HCT116 (cell line): Measurements from ENCODE around the gene CEP131. TPM values are rescaled to one million over a fixed set of nuclear protein-coding genes. Genes with fewer than 3 reads are reported as not detected.

ENCODE experiments used
- ATAC-seq: fragments of 200-7000 bp; cut with Tn5 transposase; 2 replicates; pipeline ENCODE4 v1.9.1; 2020; ENCODE audit warnings: mild to moderate bottlenecking, moderate library complexity
- BruUV-seq: library from RNA; stranded (reverse); fragments of 400-500 nt; replicated peaks from 2 replicates; lab custom pipeline; 2021; lab: Mats Ljungman, UMichigan
- CTCF ChIA-PET: fragments of 300-600 bp; sonication (Branson Sonifier 250); formaldehyde crosslinking; loops from one replicate; lab custom pipeline; 2021; ENCODE audit warnings: antibody characterized with exemption; lab: Charles Lee
- POLR2A ChIA-PET: fragments of 300-600, 350-600 bp; sonication (Branson Sonifier 250); formaldehyde crosslinking; loops from one replicate; lab custom pipeline; 2021; ENCODE audit warnings: antibody characterized with exemption; lab: Charles Lee
- RAD21 ChIA-PET, 2 experiments: fragments of 300-600 bp; sonication (Branson Sonifier 250); formaldehyde crosslinking; loops; one replicate each; lab custom pipeline; 2023; ENCODE audit warnings: low total read pairs in 2 of 2; ENCODE audit not compliant: uncharacterized antibody in 2 of 2, unreplicated experiment in 2 of 2, low non-redundant PET in 1 of 2; lab: Charles Lee
- DNase-seq: peaks from one replicate; pipeline ENCODE4 v3.0.0-alpha.2; 2010; ENCODE audit warnings: low read depth, low spot score
- H2AFZ ChIP-seq: fragments of 200-600 bp; shearing (Covaris generic), sonication (generic); 2 replicates; pipeline ENCODE4 v1.6.1; 2017; ENCODE audit warnings: low read depth, mixed run types, mixed read lengths, antibody characterized with exemption, low read length; ENCODE audit not compliant: poor library complexity, severe bottlenecking
- H3K27ac ChIP-seq: 2 replicates; pipeline ENCODE4 v1.5.1; 2012; ENCODE audit warnings: low read depth, low read length
- H3K27me3 ChIP-seq: fragments of 200-600 bp; sonication (generic); 2 replicates; pipeline ENCODE4 v1.6.1; 2016; ENCODE audit warnings: mixed run types, low read length, mixed read lengths; ENCODE audit not compliant: insufficient read depth
- H3K36me3 ChIP-seq, 2 experiments: fragments of 200-500 bp in 1 of 2; fragments of 200-600 bp in 1 of 2; sonication (Bioruptor generic) in 1 of 2; sonication (generic) in 1 of 2; 2 replicates each; pipeline versions ENCODE4 v1.5.1 to v1.6.1; 2014 to 2016; ENCODE audit warnings: low read length in 2 of 2, inconsistent platforms in 1 of 2, mixed read lengths in 1 of 2, mixed run types in 1 of 2; ENCODE audit not compliant: insufficient read depth in 2 of 2, control insufficient read depth in 1 of 2
- H3K4me1 ChIP-seq, 2 experiments: fragments of 200-600 bp in 1 of 2; sonication (generic) in 1 of 2; 2 replicates each; pipeline versions ENCODE4 v1.5.1 to v1.6.1; 2012 to 2017; ENCODE audit warnings: low read length in 2 of 2, inconsistent platforms in 1 of 2, mild to moderate bottlenecking in 1 of 2, mixed read lengths in 1 of 2, mixed run types in 1 of 2, moderate library complexity in 1 of 2; ENCODE audit not compliant: insufficient read depth in 2 of 2, control insufficient read depth in 1 of 2
- H3K4me2 ChIP-seq: fragments of 200-600 bp; sonication (generic); 2 replicates; pipeline ENCODE4 v1.6.1; 2017; ENCODE audit warnings: mixed run types, low read length, mixed read lengths
- H3K4me3 ChIP-seq, 2 experiments: fragments of 200-600 bp in 1 of 2; sonication (generic) in 1 of 2; replicated peaks in 1 of 2; 2 replicates each; pipeline ENCODE4 v1.5.1; 2011 to 2016; ENCODE audit warnings: low read length in 2 of 2, control low read depth in 1 of 2, low read depth in 1 of 2, mild to moderate bottlenecking in 1 of 2, mixed read lengths in 1 of 2, mixed run types in 1 of 2
- H3K79me2 ChIP-seq: fragments of 200-600 bp; sonication (generic); 2 replicates; pipeline ENCODE4 v1.6.1; 2017; ENCODE audit warnings: mild to moderate bottlenecking, mixed run types, low read length, moderate library complexity, mixed read lengths; ENCODE audit not compliant: insufficient read depth
- H3K9ac ChIP-seq: fragments of 200-600 bp; sonication (generic); 2 replicates; pipeline ENCODE4 v1.6.1; 2016; ENCODE audit warnings: low read length, mixed read lengths
- H3K9me2 ChIP-seq: fragments of 200-600 bp; sonication (generic), shearing (Covaris generic); 2 replicates; pipeline ENCODE4 v1.6.1; 2017; ENCODE audit warnings: mixed run types, mild to moderate bottlenecking, moderate library complexity; ENCODE audit not compliant: insufficient read depth
- H3K9me3 ChIP-seq, 2 experiments: fragments of 200-500 bp in 1 of 2; fragments of 200-600 bp in 1 of 2; sonication (Bioruptor generic) in 1 of 2; sonication (generic) in 1 of 2; 2 replicates each; pipeline ENCODE4 v1.6.1; 2014 to 2017; ENCODE audit warnings: low read length in 2 of 2, mixed read lengths in 2 of 2, inconsistent platforms in 1 of 2, low read depth in 1 of 2, mild to moderate bottlenecking in 1 of 2, mixed run types in 1 of 2, moderate library complexity in 1 of 2; ENCODE audit not compliant: control insufficient read depth in 1 of 2, insufficient read depth in 1 of 2
- H4K20me1 ChIP-seq: fragments of 200-600 bp; sonication (generic), shearing (Covaris generic); 2 replicates; pipeline ENCODE4 v1.6.1; 2017; ENCODE audit warnings: mixed run types, mild to moderate bottlenecking, moderate library complexity; ENCODE audit not compliant: insufficient read depth
- EZH2phosphoT487 ChIP-seq: fragments of 200-600 bp; IDR thresholded peaks from 2 replicates; pipeline ENCODE4 v1.6.1; 2018; ENCODE audit warnings: antibody characterized with exemption, borderline replicate concordance
- POLR2A ChIP-seq: IDR thresholded peaks from 2 replicates; pipeline ENCODE4 v1.7.0; 2011; ENCODE audit warnings: borderline replicate concordance; ENCODE audit not compliant: insufficient read depth, insufficient read length; ENCODE audit errors: extremely low read depth
- RAD21 ChIP-seq: IDR thresholded peaks from 2 replicates; pipeline ENCODE4 v1.6.1; 2012; ENCODE audit warnings: low read depth, mild to moderate bottlenecking
- SIN3A ChIP-seq: IDR thresholded peaks from 2 replicates; pipeline ENCODE4 v1.6.1; 2012; ENCODE audit warnings: low read depth
- intact Hi-C: fragments of 100-400 bp; cut with micrococcal nuclease; formaldehyde crosslinking; loops from 2 replicates; pipeline ENCODE4 v1.10.0; 2022
- total RNA-seq: library from RNA; stranded (reverse); gene quantifications from one replicate; pipeline ENCODE4 v1.2.1, GENCODE V29; 2021; ENCODE audit not compliant: unreplicated experiment
- TF ChIP-seq, protein P1 (sequence below): IDR thresholded peaks from 2 replicates; pipeline ENCODE4 v1.6.1; 2012

Gene CEP131
- total RNA-seq, 1 experiment from 2014 or later, result 30.2 TPM

DNA sequence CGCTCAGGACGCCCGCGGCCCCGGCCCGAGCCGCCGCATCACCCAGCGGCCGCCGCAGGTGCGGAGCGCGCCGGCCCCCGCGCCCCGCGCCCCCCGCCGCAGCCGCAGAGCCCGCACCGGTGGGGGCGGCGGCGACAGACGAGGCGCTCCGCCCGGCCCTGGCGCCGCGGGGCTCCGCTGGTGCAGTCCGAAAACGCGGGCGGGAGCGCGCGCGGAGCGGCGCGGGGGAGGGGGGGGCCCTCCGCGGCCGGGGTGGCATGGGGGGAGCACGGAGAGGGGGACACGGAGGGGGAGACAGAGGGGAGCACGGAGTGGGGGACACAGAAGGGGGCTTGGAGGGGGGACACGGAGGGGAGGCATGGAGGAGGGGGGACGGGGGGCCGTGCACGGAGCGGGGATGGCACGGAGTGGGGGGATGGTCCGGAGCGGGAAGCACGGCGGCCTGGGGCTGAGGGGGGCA is 56.7 kb downstream of the CEP131 start, which contains the start of gene AATK:
Gene AATK (minus strand): TSS at position 189 of the 460 bp plus-strand sequence. CDS start 229 bp downstream, outside the sequence.
- H4K20me1 ChIP-seq, result no peaks in the 10 kb centered on the region
- H3K9me2 ChIP-seq, result no peaks in the 10 kb centered on the region
- intact Hi-C loops, result no loop called here
- ATAC-seq, result no peak
- ChIA-PET POLR2A (no interaction called here), RAD21 (no interaction called here)
- no peak within 1 kb of the TSS for H3K9ac ChIP-seq
- no peak within 1 kb of the TSS for H3K4me2 ChIP-seq
- no peak within 1 kb of the TSS; the same call in 1 of the 2 replicates for H3K27ac ChIP-seq
- H3K36me3 ChIP-seq, result no peaks in the 10 kb centered on the region
- H3K27me3 ChIP-seq, result no peaks in the 10 kb centered on the region
- BruUV-seq, result no TSS peak
- H3K4me1 ChIP-seq, result no peaks in the 10 kb centered on the region
- no peak within 1 kb of the TSS for H2AFZ ChIP-seq
- H3K4me3 ChIP-seq, result no peak within 1 kb of the TSS
- no peaks in the 10 kb centered on the region for H3K9me3 ChIP-seq
- TF ChIP-seq RAD21 (no peak), POLR2A (no peak)
- TF ChIP-seq, all 23 proteins: peak for 0
- no peak for DNase-seq
- CTCF ChIA-PET, result no interaction called here
- H3K79me2 ChIP-seq, result no peaks in the 10 kb centered on the region

DNA sequence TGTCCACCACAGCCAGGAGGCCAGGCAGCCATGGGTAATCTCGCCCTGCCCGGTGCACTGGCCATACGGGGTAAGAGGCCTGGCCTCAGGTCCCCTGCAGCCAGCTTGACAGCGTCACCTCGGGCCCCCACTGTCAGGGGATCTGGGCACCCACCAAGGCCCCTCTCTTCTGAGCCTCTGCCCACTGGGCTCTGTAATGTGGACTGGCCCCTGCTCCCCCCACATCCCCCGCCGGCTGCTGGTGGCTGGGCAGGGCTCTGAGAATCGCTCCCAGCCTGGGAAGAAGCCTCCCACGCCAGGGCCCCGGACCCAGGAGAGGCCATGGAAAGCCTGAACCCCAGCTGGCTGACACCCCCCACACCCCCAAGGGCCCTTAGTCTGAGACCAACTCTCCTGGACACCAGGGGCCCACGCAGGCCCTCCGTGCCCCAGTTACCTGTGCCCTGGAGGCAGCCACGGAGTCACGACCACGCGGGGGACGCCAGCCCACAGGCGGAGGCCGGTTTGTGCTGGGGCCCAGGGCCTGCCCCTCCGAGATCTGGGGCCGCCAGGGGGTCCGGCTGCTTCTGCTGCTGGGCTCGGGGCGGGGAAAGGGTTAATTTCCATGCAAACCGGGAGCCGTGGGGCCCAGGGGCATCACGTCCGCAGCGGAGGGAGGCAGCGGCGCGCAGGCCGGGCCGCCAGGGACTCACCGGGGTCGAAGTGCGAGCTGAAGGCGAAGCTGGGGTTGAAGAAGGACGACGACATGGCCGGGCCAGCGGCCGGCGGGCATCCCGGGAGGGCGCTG is 57.3 kb downstream of the CEP131 start, which contains the start of gene PVALEF:
Gene PVALEF (plus strand): TSS at position 262 of the 787 bp plus-strand sequence. CDS start 15,720 bp downstream, outside the sequence.
- POLR2A ChIA-PET, result no interaction called here
- Histone ChIP-seq H3K27me3 (no peaks in the 10 kb centered on the region), H3K9me3 (no peaks in the 10 kb centered on the region), H3K4me3 (no peak within 1 kb of the TSS), H3K9me2 (no peaks in the 10 kb centered on the region), H3K27ac (no peak within 1 kb of the TSS; the same call in 1 of the 2 replicates), H3K4me1 (no peaks in the 10 kb centered on the region), H4K20me1 (no peaks in the 10 kb centered on the region), H3K79me2 (no peaks in the 10 kb centered on the region), H3K36me3 (no peaks in the 10 kb centered on the region), H2AFZ (no peak within 1 kb of the TSS), H3K4me2 (no peak within 1 kb of the TSS), H3K9ac (no peak within 1 kb of the TSS)
- RAD21 ChIA-PET, result no interaction called here
- ATAC-seq (no peak), DNase-seq (no peak)
- CTCF ChIA-PET, result no interaction called here
- intact Hi-C loops, result no loop called here
- no TSS peak for BruUV-seq
- no peak for TF ChIP-seq EZH2phosphoT487
- no peak for TF ChIP-seq SIN3A
- TF ChIP-seq, protein P1, sequence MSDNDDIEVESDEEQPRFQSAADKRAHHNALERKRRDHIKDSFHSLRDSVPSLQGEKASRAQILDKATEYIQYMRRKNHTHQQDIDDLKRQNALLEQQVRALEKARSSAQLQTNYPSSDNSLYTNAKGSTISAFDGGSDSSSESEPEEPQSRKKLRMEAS, result no peak
